WTC11 (cell line): ENCODE measurements around the gene PLAC8.

Source experiments
- FOXJ3 ChIP-seq: sonication (generic); formaldehyde crosslinking; IDR thresholded peaks from 2 replicates; pipeline ENCODE4 v1.9.0; 2021; ENCODE audit warnings: missing genetic modification reagents, mild to moderate bottlenecking, borderline replicate concordance
- IRF2 ChIP-seq: sonication (generic); formaldehyde crosslinking; IDR thresholded peaks from 2 replicates; pipeline ENCODE4 v1.8.0; 2022; ENCODE audit warnings: low read depth, missing genetic modification reagents, borderline replicate concordance
- KAT7 ChIP-seq: sonication (generic); formaldehyde crosslinking; IDR thresholded peaks from 2 replicates; pipeline ENCODE4 v1.8.1; 2023; ENCODE audit warnings: missing genetic modification reagents, mild to moderate bottlenecking, borderline replicate concordance
- SP1 ChIP-seq: sonication (generic); formaldehyde crosslinking; conservative IDR thresholded peaks from 2 replicates; pipeline ENCODE4 v1.8.1; 2022; ENCODE audit warnings: missing genetic modification reagents
- TF ChIP-seq, protein P1 (sequence below): fragments of 200-600 bp; IDR thresholded peaks from 2 replicates; pipeline ENCODE4 v1.8.0; 2022; ENCODE audit warnings: antibody characterized with exemption
- TF ChIP-seq, protein P2 (sequence below): sonication (generic); formaldehyde crosslinking; IDR thresholded peaks from 2 replicates; pipeline ENCODE4 v1.8.0; 2023; ENCODE audit warnings: missing genetic modification reagents, mild to moderate bottlenecking, borderline replicate concordance
- TF ChIP-seq, protein P3 (sequence below): sonication (generic); formaldehyde crosslinking; IDR thresholded peaks from 2 replicates; pipeline ENCODE4 v1.8.0; 2022; ENCODE audit warnings: mild to moderate bottlenecking, missing genetic modification reagents

DNA sequence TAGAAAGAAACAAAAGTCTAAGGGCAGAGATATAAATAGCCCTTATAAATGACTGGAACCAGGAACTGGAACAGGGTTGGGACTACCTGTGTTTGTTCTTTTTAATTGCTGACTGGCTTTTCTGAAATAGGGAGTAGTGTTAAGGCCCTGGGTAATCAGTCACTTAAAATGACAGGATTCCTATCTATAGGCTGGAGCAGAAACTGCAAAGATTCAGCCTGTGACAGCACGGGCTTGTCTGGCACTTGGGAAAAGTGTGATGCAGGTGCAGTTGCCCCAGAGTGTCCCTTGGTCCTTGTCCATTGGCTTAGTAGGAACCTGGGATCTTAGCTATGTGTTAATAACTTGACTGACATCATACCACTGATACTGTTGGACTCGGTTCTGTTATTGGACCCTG lies 14.7 kb upstream of the PLAC8 start:
- TF ChIP-seq FOXJ3 (no peak), KAT7 (CRISPR knock-in tag) (no peak), SP1 (CRISPR knock-in tag) (no peak), IRF2 (CRISPR knock-in tag) (no peak)
- TF ChIP-seq, protein P1, sequence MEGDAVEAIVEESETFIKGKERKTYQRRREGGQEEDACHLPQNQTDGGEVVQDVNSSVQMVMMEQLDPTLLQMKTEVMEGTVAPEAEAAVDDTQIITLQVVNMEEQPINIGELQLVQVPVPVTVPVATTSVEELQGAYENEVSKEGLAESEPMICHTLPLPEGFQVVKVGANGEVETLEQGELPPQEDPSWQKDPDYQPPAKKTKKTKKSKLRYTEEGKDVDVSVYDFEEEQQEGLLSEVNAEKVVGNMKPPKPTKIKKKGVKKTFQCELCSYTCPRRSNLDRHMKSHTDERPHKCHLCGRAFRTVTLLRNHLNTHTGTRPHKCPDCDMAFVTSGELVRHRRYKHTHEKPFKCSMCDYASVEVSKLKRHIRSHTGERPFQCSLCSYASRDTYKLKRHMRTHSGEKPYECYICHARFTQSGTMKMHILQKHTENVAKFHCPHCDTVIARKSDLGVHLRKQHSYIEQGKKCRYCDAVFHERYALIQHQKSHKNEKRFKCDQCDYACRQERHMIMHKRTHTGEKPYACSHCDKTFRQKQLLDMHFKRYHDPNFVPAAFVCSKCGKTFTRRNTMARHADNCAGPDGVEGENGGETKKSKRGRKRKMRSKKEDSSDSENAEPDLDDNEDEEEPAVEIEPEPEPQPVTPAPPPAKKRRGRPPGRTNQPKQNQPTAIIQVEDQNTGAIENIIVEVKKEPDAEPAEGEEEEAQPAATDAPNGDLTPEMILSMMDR: no peak
- TF ChIP-seq, protein P2, sequence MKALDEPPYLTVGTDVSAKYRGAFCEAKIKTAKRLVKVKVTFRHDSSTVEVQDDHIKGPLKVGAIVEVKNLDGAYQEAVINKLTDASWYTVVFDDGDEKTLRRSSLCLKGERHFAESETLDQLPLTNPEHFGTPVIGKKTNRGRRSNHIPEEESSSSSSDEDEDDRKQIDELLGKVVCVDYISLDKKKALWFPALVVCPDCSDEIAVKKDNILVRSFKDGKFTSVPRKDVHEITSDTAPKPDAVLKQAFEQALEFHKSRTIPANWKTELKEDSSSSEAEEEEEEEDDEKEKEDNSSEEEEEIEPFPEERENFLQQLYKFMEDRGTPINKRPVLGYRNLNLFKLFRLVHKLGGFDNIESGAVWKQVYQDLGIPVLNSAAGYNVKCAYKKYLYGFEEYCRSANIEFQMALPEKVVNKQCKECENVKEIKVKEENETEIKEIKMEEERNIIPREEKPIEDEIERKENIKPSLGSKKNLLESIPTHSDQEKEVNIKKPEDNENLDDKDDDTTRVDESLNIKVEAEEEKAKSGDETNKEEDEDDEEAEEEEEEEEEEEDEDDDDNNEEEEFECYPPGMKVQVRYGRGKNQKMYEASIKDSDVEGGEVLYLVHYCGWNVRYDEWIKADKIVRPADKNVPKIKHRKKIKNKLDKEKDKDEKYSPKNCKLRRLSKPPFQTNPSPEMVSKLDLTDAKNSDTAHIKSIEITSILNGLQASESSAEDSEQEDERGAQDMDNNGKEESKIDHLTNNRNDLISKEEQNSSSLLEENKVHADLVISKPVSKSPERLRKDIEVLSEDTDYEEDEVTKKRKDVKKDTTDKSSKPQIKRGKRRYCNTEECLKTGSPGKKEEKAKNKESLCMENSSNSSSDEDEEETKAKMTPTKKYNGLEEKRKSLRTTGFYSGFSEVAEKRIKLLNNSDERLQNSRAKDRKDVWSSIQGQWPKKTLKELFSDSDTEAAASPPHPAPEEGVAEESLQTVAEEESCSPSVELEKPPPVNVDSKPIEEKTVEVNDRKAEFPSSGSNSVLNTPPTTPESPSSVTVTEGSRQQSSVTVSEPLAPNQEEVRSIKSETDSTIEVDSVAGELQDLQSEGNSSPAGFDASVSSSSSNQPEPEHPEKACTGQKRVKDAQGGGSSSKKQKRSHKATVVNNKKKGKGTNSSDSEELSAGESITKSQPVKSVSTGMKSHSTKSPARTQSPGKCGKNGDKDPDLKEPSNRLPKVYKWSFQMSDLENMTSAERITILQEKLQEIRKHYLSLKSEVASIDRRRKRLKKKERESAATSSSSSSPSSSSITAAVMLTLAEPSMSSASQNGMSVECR: no peak
- TF ChIP-seq, protein P3, sequence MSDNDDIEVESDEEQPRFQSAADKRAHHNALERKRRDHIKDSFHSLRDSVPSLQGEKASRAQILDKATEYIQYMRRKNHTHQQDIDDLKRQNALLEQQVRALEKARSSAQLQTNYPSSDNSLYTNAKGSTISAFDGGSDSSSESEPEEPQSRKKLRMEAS (CRISPR knock-in tag): no peak
